Stimulated activated CD4-positive, alpha-beta T cell treated with anti-CD3 and anti-CD28 coated beads, Interleukin-4, amount 100 ng/mL, for 4 hours (primary cell): ENCODE results near the gene TGFB2.

Experiments
- DNase-seq, 2 experiments: peaks; one replicate each; pipeline ENCODE4 v3.0.0-alpha.2; 2020

The TGFB2 gene

GRCh38 chr1:218392780-218393179 lies 47.6 kb downstream of the TGFB2 start:
- DNase-seq: no peak

GRCh38 chr1:218394416-218394815 lies 49.3 kb downstream of the TGFB2 start:
- DNase-seq: no peak

GRCh38 chr1:218394989-218395388 lies 49.9 kb downstream of the TGFB2 start:
- DNase-seq: no peak

GRCh38 chr1:218395916-218396315 lies 50.8 kb downstream of the TGFB2 start:
- DNase-seq: no peak

- DNase-seq: no peak
Measured at GRCh38 chr1:218397752-218398339, 52.7 kb downstream of the TGFB2 start.

GRCh38 chr1:218400624-218401023 lies 55.5 kb downstream of the TGFB2 start:
- no peak for DNase-seq

- DNase-seq: no peak
Measured at GRCh38 chr1:218401441-218401997, 56.4 kb downstream of the TGFB2 start.

GRCh38 chr1:218401998-218402785 lies 57.1 kb downstream of the TGFB2 start:
- DNase-seq: no peak

- DNase-seq: no peak
Measured at GRCh38 chr1:218402786-218403120, 57.6 kb downstream of the TGFB2 start.

GRCh38 chr1:218403300-218403699 lies 58.2 kb downstream of the TGFB2 start:
- DNase-seq: no peak

- no peak for DNase-seq
Measured at GRCh38 chr1:218407630-218408029, 62.5 kb downstream of the TGFB2 start.

- no peak for DNase-seq
Measured at GRCh38 chr1:218408135-218408534, 63.0 kb downstream of the TGFB2 start.

- DNase-seq: no peak
Measured at GRCh38 chr1:218408942-218409341, 63.8 kb downstream of the TGFB2 start.

- no peak for DNase-seq
Measured at GRCh38 chr1:218409946-218410510, 64.9 kb downstream of the TGFB2 start.

- DNase-seq: no peak
Measured at GRCh38 chr1:218411101-218411500, 66.0 kb downstream of the TGFB2 start.

- DNase-seq: no peak
Measured at GRCh38 chr1:218412171-218412570, 67.0 kb downstream of the TGFB2 start.

GRCh38 chr1:218413179-218413578 lies 68.0 kb downstream of the TGFB2 start:
- DNase-seq: no peak

- no peak for DNase-seq
Measured at GRCh38 chr1:218414060-218414728, 69.1 kb downstream of the TGFB2 start.

GRCh38 chr1:218415726-218416125 lies 70.6 kb downstream of the TGFB2 start:
- DNase-seq: no peak

- no peak for DNase-seq
Measured at GRCh38 chr1:218421531-218421930, 76.4 kb downstream of the TGFB2 start.

- no peak for DNase-seq
Measured at GRCh38 chr1:218424502-218424901, 79.4 kb downstream of the TGFB2 start.

- no peak for DNase-seq
Measured at GRCh38 chr1:218425647-218426342, 80.7 kb downstream of the TGFB2 start.

- DNase-seq: no peak
Measured at GRCh38 chr1:218426343-218426657, 81.2 kb downstream of the TGFB2 start.
